OCI-LY7 (cell line): ENCODE data around the gene TMEM61. TPM values are rescaled to one million over a fixed set of nuclear protein-coding genes. Genes with fewer than 3 reads are reported as not detected.

Experiments used
- BruUV-seq: library from RNA; stranded (reverse); fragments of 400-500 nt; replicated peaks from 2 replicates; lab custom pipeline; 2021; lab: Mats Ljungman, UMichigan
- CTCF ChIA-PET: fragments of 300-600 bp; sonication (Branson Sonifier 250); formaldehyde crosslinking; loops from one replicate; lab custom pipeline; 2022; ENCODE audit warnings: antibody characterized with exemption; ENCODE audit not compliant: unreplicated experiment; lab: Charles Lee
- POLR2A ChIA-PET: fragments of 300-600 bp; sonication (Branson Sonifier 250); formaldehyde crosslinking; loops from one replicate; lab custom pipeline; 2022; ENCODE audit warnings: antibody characterized with exemption; lab: Charles Lee
- DNase-seq: peaks from one replicate; pipeline ENCODE4 v3.0.0-alpha.2; 2015; ENCODE audit warnings: low spot score
- H2AFZ ChIP-seq: fragments of 200-600 bp; sonication (generic), shearing (Covaris generic); 2 replicates; pipeline ENCODE4 v1.6.1; 2014; ENCODE audit warnings: mild to moderate bottlenecking, antibody characterized with exemption, low read length, moderate library complexity
- H3K27ac ChIP-seq: fragments of 200-600 bp; sonication (generic); 2 replicates; pipeline ENCODE4 v1.5.1; 2014; ENCODE audit warnings: mixed run types, low read depth, mild to moderate bottlenecking, moderate library complexity, low read length, inconsistent platforms; ENCODE audit not compliant: poor library complexity, severe bottlenecking
- H3K36me3 ChIP-seq: fragments of 200-600 bp; sonication (generic); 2 replicates; pipeline ENCODE4 v1.6.1; 2014; ENCODE audit warnings: mild to moderate bottlenecking, antibody characterized with exemption, low read length, moderate library complexity, mixed read lengths; ENCODE audit not compliant: insufficient read depth
- H3K4me1 ChIP-seq: fragments of 200-600 bp; sonication (generic); 2 replicates; pipeline ENCODE4 v1.5.1; 2014; ENCODE audit warnings: mild to moderate bottlenecking, low read length; ENCODE audit not compliant: insufficient read depth, poor library complexity, severe bottlenecking
- H3K4me2 ChIP-seq: fragments of 200-600 bp; sonication (generic); 2 replicates; pipeline ENCODE4 v1.6.1; 2014; ENCODE audit warnings: mild to moderate bottlenecking, low read length
- H3K4me3 ChIP-seq: fragments of 200-600 bp; sonication (generic); 2 replicates; pipeline ENCODE4 v1.5.1; 2014; ENCODE audit warnings: mild to moderate bottlenecking, low read depth, low read length; ENCODE audit not compliant: poor library complexity, severe bottlenecking
- H3K79me2 ChIP-seq: fragments of 200-600 bp; sonication (generic); 2 replicates; pipeline ENCODE4 v1.6.1; 2016; ENCODE audit warnings: low read depth, mild to moderate bottlenecking, low read length, moderate library complexity, mixed read lengths; ENCODE audit not compliant: insufficient read depth
- H3K9me2 ChIP-seq: fragments of 200-600 bp; sonication (generic); 2 replicates; pipeline ENCODE4 v1.6.1; 2016; ENCODE audit warnings: mild to moderate bottlenecking, low read length, mixed read lengths; ENCODE audit not compliant: insufficient read depth
- H3K9me3 ChIP-seq: fragments of 200-600 bp; sonication (generic); 2 replicates; pipeline ENCODE4 v1.6.1; 2014; ENCODE audit warnings: mild to moderate bottlenecking, mixed run types, low read length, mixed read lengths
- H4K20me1 ChIP-seq: fragments of 200-600 bp; sonication (generic); 2 replicates; pipeline ENCODE4 v1.6.1; 2014; ENCODE audit warnings: mild to moderate bottlenecking, antibody characterized with exemption, low read length, moderate library complexity, mixed read lengths; ENCODE audit not compliant: insufficient read depth
- EZH2phosphoT487 ChIP-seq: fragments of 200-600 bp; sonication (generic); IDR thresholded peaks from 2 replicates; pipeline ENCODE4 v1.6.1; 2018; ENCODE audit warnings: low read depth, borderline replicate concordance, mild to moderate bottlenecking, mixed run types, antibody characterized with exemption, low read length, moderate library complexity, mixed read lengths
- intact Hi-C: fragments of 100-400 bp; cut with micrococcal nuclease; formaldehyde crosslinking; loops from one replicate; pipeline ENCODE4 v1.10.0; 2022; ENCODE audit not compliant: unreplicated experiment
- total RNA-seq, 2 experiments: library from RNA; depleted of rRNA in 1 of 2; stranded (reverse); fragments of >200 nt in 1 of 2; shearing (Covaris generic) in 1 of 2; gene quantifications; 2 replicates each; pipeline ENCODE4 v1.2.3, GENCODE V29; 2014 to 2022
- TF ChIP-seq, protein P1 (sequence below): fragments of 200-600 bp; sonication (generic); conservative IDR thresholded peaks from 2 replicates; pipeline ENCODE4 v1.5.1; 2014; ENCODE audit warnings: mild to moderate bottlenecking, antibody characterized with exemption, low read length, moderate library complexity, mixed read lengths

Gene TMEM61
- total RNA-seq, 2 experiments from 2014 or later: not detected

- H3K9me3 ChIP-seq: no peaks in the 10 kb centered on the region
- no peaks in the 10 kb centered on the region for H3K79me2 ChIP-seq
- H2AFZ ChIP-seq: no peak overlapping the region
- CTCF ChIA-PET: no interaction called here
- H4K20me1 ChIP-seq: no peaks in the 10 kb centered on the region
- POLR2A ChIA-PET: no interaction called here
- no peak for DNase-seq
- H3K27ac ChIP-seq: no peak overlapping the region
- no peaks in the 10 kb centered on the region for H3K9me2 ChIP-seq
- H3K36me3 ChIP-seq: no peaks in the 10 kb centered on the region
- H3K4me2 ChIP-seq: no peak overlapping the region
- TF ChIP-seq, protein P1, sequence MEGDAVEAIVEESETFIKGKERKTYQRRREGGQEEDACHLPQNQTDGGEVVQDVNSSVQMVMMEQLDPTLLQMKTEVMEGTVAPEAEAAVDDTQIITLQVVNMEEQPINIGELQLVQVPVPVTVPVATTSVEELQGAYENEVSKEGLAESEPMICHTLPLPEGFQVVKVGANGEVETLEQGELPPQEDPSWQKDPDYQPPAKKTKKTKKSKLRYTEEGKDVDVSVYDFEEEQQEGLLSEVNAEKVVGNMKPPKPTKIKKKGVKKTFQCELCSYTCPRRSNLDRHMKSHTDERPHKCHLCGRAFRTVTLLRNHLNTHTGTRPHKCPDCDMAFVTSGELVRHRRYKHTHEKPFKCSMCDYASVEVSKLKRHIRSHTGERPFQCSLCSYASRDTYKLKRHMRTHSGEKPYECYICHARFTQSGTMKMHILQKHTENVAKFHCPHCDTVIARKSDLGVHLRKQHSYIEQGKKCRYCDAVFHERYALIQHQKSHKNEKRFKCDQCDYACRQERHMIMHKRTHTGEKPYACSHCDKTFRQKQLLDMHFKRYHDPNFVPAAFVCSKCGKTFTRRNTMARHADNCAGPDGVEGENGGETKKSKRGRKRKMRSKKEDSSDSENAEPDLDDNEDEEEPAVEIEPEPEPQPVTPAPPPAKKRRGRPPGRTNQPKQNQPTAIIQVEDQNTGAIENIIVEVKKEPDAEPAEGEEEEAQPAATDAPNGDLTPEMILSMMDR: no peak
- TF ChIP-seq EZH2phosphoT487: no peak
- no TSS peak for BruUV-seq
- no peak overlapping the region for H3K4me3 ChIP-seq
- H3K4me1 ChIP-seq: no peaks in the 10 kb centered on the region
- intact Hi-C loops: no loop called here
These were observed 1.0 kb downstream of the TMEM61 start for GRCh38 chr1:54981466-54981865.

- H2AFZ ChIP-seq: no peak overlapping the region
- H3K79me2 ChIP-seq: no peaks in the 10 kb centered on the region
- CTCF ChIA-PET: no interaction called here
- no peak for TF ChIP-seq EZH2phosphoT487
- TF ChIP-seq, protein P1: no peak
- no peaks in the 10 kb centered on the region for H3K4me1 ChIP-seq
- BruUV-seq: no TSS peak
- DNase-seq: no peak
- H3K36me3 ChIP-seq: no peaks in the 10 kb centered on the region
- POLR2A ChIA-PET: interaction anchor here (0.7 kb wide), 1 partner anchor 9 kb away, joined by 4 read pairs; no protein-coding TSS in a partner anchor
- H3K9me3 ChIP-seq: no peaks in the 10 kb centered on the region
- H3K27ac ChIP-seq: no peak overlapping the region
- no peaks in the 10 kb centered on the region for H4K20me1 ChIP-seq
- intact Hi-C loops: no loop called here
- no peaks in the 10 kb centered on the region for H3K9me2 ChIP-seq
- H3K4me3 ChIP-seq: no peak overlapping the region
- H3K4me2 ChIP-seq: no peak overlapping the region
These were observed 2.3 kb downstream of the TMEM61 start for GRCh38 chr1:54982739-54983138.

GRCh38 chr1:54984131-54984842, 3.9 kb downstream of the TMEM61 start:
- ChIA-PET POLR2A (no interaction called here), CTCF (no interaction called here)
- no peak for TF ChIP-seq EZH2phosphoT487
- TF ChIP-seq, protein P1: no peak
- no TSS peak for BruUV-seq
- H3K27ac ChIP-seq: no peak overlapping the region
- H4K20me1 ChIP-seq: no peaks in the 10 kb centered on the region
- H3K79me2 ChIP-seq: no peaks in the 10 kb centered on the region
- DNase-seq: no peak
- H2AFZ ChIP-seq: no peak overlapping the region
- no peaks in the 10 kb centered on the region for H3K9me3 ChIP-seq
- intact Hi-C loops: no loop called here
- no peaks in the 10 kb centered on the region for H3K9me2 ChIP-seq
- no peaks in the 10 kb centered on the region for H3K4me1 ChIP-seq
- no peak overlapping the region for H3K4me2 ChIP-seq
- no peak overlapping the region for H3K4me3 ChIP-seq
- H3K36me3 ChIP-seq: no peaks in the 10 kb centered on the region
